ENCODE measurements around the gene AK8.

Gene AK8

DNA sequence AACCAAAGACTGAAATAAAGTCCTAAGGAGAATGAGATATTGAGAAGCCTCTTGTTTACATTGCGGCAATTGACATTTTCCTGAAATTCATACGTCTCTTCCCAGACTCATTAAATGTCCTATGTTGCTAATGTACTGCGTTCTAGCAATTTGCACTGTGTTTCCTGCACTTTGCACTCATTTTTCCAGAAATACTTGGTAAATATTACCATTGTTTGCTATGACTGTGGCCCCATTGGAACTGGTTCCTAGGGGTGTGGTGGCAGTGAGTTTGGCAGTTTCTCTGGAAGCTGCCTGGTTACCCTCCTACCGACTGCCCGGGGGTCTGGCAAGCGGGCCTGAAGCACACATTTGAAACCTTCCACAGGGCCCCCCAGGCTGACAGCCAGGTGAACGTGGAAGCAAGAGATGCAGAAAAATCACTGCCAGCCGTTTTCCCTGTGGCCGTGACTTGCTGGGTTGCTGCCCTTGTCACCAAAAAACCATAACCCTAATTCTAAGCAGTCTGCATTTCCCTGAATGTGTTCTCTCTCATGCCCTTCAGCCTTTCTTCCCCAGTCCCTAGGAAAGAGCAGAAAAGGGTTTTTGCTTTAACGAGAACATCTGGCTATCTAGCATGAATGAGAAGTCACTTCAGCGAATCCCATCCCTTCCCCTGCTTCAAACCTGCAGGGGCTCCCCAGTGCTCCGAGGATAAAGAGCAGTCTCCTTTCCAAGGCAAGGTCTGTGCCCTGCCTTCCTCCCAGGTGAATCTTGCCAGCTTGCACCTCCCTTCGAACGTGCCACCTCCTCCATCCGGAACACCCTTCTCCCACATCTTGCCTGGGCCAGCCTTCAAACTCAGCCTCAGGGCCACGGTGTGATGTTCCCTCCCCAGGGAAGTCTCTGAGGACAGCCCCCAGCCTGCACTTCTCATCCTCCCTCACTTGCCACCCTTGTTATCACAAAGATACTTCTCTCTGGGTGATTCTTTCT, 84.2 kb downstream of the AK8 start:
- Histone ChIP-seq H3K9me3 (ENCODE audit: insufficient read depth, low read length) (no peaks in the 10 kb centered on the region), H2AFZ (ENCODE audit: low read depth, low read length, severe bottlenecking) (no peak overlapping the region), H3K9ac (ENCODE audit: low read length) (no peak overlapping the region), H4K20me1 (ENCODE audit: low read depth, low read length) (no peaks in the 10 kb centered on the region), H3K36me3 (ENCODE audit: low read length) (no peaks in the 10 kb centered on the region), H3K27ac (ENCODE audit: low read depth, low read length) (no peak overlapping the region), H3K27me3 (ENCODE audit: low read length) (no peaks in the 10 kb centered on the region), H3K9me2 (replicated peaks; ENCODE audit: insufficient read depth, low read length) (no peaks in the 10 kb centered on the region), H3K79me2 (ENCODE audit: insufficient read depth, low read length) (no peaks in the 10 kb centered on the region), H3K4me2 (ENCODE audit: low read depth, low read length, poor library complexity, severe bottlenecking) (no peak overlapping the region), H3F3A (ENCODE audit: insufficient read depth) (no peaks in the 10 kb centered on the region), H3K4me3 (ENCODE audit: insufficient read depth, low read length, poor library complexity, severe bottlenecking) (no peak overlapping the region)
- TF ChIP-seq, protein P1, sequence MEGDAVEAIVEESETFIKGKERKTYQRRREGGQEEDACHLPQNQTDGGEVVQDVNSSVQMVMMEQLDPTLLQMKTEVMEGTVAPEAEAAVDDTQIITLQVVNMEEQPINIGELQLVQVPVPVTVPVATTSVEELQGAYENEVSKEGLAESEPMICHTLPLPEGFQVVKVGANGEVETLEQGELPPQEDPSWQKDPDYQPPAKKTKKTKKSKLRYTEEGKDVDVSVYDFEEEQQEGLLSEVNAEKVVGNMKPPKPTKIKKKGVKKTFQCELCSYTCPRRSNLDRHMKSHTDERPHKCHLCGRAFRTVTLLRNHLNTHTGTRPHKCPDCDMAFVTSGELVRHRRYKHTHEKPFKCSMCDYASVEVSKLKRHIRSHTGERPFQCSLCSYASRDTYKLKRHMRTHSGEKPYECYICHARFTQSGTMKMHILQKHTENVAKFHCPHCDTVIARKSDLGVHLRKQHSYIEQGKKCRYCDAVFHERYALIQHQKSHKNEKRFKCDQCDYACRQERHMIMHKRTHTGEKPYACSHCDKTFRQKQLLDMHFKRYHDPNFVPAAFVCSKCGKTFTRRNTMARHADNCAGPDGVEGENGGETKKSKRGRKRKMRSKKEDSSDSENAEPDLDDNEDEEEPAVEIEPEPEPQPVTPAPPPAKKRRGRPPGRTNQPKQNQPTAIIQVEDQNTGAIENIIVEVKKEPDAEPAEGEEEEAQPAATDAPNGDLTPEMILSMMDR (IDR thresholded peaks at IDR 0.05; ENCODE audit: insufficient read depth, low read length, poor library complexity, severe bottlenecking): no peak
- TF ChIP-seq EZH2phosphoT487 (conservative IDR thresholded peaks at IDR 0.05; ENCODE audit: low read length): no peak

DNA sequence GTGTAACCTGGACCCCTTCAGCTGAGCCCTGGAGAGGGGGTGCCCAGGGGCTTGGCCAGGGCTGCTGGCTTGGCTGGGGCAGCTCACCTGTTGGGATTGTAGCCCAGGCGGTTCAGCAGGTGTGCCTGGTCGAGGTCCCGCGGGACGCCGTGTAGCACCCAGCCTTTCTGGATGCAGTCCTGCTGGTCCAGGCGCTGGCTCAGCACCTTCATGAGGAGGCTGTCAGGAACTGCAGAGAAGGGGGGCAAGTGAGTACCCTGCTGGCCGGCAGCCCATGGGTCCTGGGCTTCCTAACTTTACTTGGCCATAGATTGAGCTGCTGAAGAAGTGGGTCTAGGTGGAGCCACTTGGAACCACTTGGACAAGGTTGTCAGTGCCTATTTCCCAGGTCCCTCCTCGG, 85.5 kb downstream of the AK8 start:
- Histone ChIP-seq H4K20me1 (ENCODE audit: low read depth, low read length) (no peaks in the 10 kb centered on the region), H3F3A (ENCODE audit: insufficient read depth) (no peaks in the 10 kb centered on the region), H3K79me2 (ENCODE audit: insufficient read depth, low read length) (no peaks in the 10 kb centered on the region), H3K9me3 (ENCODE audit: insufficient read depth, low read length) (no peaks in the 10 kb centered on the region), H3K9me2 (replicated peaks; ENCODE audit: insufficient read depth, low read length) (no peaks in the 10 kb centered on the region), H3K9ac (ENCODE audit: low read length) (no peak overlapping the region), H3K4me3 (ENCODE audit: insufficient read depth, low read length, poor library complexity, severe bottlenecking) (no peak overlapping the region), H3K36me3 (ENCODE audit: low read length) (no peaks in the 10 kb centered on the region), H3K4me2 (ENCODE audit: low read depth, low read length, poor library complexity, severe bottlenecking) (no peak overlapping the region), H3K27ac (ENCODE audit: low read depth, low read length) (no peak overlapping the region), H3K27me3 (ENCODE audit: low read length) (no peaks in the 10 kb centered on the region), H2AFZ (ENCODE audit: low read depth, low read length, severe bottlenecking) (no peak overlapping the region)
- TF ChIP-seq, protein P1 (IDR thresholded peaks at IDR 0.05; ENCODE audit: insufficient read depth, low read length, poor library complexity, severe bottlenecking): no peak
- TF ChIP-seq EZH2phosphoT487 (conservative IDR thresholded peaks at IDR 0.05; ENCODE audit: low read length): no peak

DNA sequence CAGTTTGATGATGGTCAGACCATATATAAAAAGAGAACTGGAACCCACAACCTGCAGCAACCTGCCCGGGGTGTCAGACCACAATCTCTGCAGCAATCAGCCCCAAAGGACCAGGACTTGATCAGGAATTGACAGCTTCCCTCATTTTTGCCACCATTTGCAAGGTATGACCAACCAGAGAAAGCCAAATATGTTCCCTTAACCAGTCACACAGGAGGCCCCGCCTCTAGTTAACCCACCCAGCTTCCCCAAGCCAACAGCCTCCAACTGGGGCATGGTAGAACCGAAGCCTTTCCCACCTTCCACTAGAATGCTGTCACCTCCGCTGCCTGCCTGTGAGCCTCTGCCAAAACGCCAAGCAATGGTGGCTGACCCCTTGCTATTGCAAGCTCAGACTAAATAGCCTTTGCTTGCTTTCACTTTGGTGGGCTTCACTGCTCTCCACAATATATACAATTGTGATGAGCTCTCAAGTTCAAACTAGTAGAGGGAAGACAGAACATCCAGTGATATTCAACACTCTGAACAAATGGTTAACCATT, 86.3 kb downstream of the AK8 start:
- H3K27me3 ChIP-seq (ENCODE audit: low read length): no peaks in the 10 kb centered on the region

More for the DNA sequence above, 86.3 kb downstream of the AK8 start:
- Histone ChIP-seq H3K9ac (ENCODE audit: low read length) (no peak overlapping the region), H4K20me1 (ENCODE audit: low read depth, low read length) (no peaks in the 10 kb centered on the region), H3K4me2 (ENCODE audit: low read depth, low read length, poor library complexity, severe bottlenecking) (no peak overlapping the region), H3K27ac (ENCODE audit: low read depth, low read length) (no peak overlapping the region), H3K9me2 (replicated peaks; ENCODE audit: insufficient read depth, low read length) (no peaks in the 10 kb centered on the region), H2AFZ (ENCODE audit: low read depth, low read length, severe bottlenecking) (no peak overlapping the region), H3K79me2 (ENCODE audit: insufficient read depth, low read length) (no peaks in the 10 kb centered on the region), H3K36me3 (ENCODE audit: low read length) (no peaks in the 10 kb centered on the region), H3K9me3 (ENCODE audit: insufficient read depth, low read length) (no peaks in the 10 kb centered on the region), H3K4me3 (ENCODE audit: insufficient read depth, low read length, poor library complexity, severe bottlenecking) (no peak overlapping the region), H3F3A (ENCODE audit: insufficient read depth) (no peaks in the 10 kb centered on the region)
- no peak for TF ChIP-seq EZH2phosphoT487 (conservative IDR thresholded peaks at IDR 0.05; ENCODE audit: low read length)
- TF ChIP-seq, protein P1 (IDR thresholded peaks at IDR 0.05; ENCODE audit: insufficient read depth, low read length, poor library complexity, severe bottlenecking): no peak
